SHP77 (cell line): ENCODE results near the gene KLF3.

Experiments
- DNase-seq, 2 experiments: peaks; one replicate each; lab custom pipeline; 2025; lab: John Stamatoyannopoulos, UW

KLF3 gene

DNA sequence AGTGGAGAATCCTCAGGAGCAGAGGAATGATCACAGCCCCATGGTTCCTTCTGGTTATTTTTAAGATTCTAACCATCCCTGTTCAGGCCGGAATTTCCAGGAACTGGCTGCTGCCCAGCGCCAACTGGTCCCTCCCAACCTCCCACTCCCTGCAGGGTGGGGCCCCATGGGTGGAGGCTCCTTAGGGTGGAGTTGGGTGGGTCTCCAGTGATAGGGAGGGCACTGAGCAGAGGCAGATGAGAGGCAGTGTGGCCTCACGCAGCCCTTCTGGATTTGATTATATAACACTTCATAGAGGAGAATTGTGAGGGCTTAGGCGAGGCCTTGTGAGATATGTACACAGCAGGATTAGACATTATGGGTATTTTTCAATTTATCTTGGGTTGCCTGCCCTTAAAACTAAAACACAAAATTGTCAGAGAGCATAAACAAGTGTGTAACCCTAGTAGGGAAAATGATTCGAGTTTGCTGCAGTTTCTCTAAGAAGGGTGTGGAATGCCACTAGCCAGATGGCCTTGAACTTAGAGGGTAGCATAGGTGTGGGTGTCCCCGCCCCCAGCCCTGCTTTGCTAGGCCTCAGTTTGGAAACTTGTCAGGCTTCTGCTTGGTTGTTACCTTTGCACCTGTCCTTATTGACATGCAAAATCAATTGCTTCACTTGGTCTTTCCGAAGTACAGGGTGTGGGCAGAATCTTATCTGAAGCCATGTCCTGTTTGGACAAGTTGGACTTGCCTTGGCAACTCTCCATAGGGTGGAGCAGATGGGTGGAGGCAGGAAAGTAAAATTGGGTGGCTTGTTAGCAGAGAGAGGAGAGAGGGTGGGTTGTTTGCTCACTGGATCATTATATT lies 9.4 kb downstream of the KLF3 start:
- no peak for DNase-seq

GRCh38 chr4:38674258-38675144 lies 10.5 kb downstream of the KLF3 start:
- DNase-seq, result no peak

DNA sequence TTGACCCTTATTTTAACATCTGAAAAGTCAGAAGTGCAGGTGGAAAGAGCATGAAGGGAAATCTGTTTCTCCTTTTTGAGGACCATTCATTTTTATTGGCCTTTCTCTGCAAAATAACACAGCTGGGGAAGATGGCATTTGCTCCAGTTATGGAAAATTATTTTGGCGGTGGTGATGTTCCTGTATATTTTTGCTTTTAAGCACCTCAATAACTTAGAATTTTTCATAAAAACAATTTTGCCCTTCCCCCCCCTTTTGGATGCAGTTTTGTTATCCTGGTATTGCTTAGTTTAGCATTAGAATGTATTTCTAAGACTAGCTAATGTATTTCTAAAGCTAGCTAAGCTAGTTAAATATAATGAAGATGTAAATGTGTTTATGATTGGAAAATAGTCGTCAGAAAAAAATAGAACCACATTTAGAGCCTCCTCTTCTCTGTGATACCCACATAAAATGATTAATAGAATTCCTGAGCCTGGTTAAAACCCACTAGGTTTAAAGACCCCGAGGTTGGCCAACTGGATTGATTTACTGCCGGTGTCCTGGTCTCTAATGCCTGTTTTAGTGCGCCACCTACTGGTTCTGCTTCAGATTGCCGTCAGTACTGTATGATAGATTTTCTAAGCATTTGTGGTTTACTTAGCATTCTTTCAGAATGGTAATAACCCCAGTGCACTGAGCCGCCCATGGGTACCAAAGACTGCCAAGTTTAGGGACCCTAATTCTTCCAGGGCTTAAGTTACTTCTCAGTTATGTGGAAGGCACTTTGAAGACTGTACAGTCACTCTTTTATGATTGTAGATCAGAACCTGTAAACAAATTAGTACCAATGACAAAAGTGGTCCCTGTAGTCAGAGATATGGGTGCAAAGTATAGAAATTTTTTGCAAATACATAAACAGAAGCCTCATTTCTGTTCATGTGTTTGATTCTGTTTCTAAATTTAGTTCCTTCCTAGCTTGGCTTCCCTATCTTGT lies 11.4 kb downstream of the KLF3 start:
- DNase-seq, result no peak

DNA sequence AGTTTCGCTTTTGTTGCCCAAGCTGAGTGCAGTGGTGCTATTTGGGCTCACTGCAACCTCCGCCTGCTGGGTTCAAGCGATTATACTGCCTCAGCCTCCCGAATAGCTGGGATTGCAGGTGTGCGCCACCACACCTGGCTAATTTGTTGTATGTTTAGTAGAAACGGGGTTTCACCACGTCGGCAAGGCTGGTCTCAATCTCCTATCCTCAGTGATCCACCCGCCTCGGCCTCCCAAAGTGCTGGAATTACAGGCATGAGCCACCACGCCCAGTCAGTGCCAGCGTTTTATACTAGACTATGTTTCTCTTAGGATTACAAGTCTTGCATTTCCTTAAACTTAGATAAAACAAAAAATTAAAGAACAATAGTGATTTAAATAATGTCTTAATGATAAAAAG lies 13.0 kb downstream of the KLF3 start:
- DNase-seq, result no peak

- no peak for DNase-seq
These were observed 13.4 kb downstream of the KLF3 start for GRCh38 chr4:38677441-38677840.

- DNase-seq, result no peak
These were observed 14.1 kb downstream of the KLF3 start for GRCh38 chr4:38678078-38678477.

DNA sequence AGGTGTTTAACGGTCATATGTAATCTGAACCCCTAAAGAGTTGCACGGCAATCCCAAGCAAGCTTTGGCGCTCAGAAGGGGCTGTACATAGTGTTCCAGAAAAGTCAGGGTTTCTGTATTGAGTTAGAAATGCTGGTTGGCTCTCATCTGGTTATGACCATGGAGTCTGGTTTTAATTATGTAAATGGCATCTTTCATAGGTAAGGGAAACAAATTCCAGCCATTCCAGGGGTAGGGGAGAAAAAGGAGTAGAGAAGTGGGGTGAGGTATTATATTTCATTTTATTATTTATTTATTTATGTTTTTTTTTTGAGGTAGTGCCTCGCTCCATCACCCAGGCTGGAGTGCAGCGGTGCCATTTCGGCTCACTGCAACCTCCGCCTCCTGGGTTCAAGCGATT lies 15.9 kb downstream of the KLF3 start:
- no peak for DNase-seq

DNA sequence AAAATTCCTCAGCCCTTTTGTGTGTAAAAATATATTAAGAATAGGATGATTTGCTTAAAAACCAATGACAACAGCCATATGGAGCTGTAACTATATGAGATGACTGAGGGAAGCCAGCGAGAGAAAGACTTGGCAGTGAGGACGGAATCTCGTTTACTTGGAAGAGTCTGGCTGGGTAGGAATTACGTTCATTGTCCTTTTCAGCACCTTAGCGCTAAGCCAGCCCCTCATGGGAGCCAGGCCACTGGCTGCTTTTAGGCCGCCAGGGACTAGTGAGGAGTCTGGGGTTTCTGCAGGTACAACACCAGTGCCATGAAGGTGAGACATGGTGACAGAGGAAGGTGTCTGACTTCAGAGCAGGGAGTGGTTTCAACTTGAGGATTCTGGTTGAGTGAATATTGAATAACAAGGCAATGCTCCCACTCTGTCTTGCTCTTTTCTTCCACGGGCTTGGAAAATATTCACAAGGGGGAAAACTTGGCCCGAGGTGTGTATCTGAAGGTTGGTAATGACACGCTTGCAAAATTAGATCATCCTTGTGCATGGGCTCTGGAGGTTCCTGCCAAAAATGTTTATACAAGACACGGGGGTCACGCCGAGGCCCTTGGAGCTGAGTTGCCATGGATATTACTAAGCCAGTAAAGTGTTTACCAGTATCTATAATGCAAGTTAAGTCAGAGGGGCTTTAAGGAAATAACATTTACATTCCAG lies 17.4 kb downstream of the KLF3 start:
- no peak for DNase-seq

DNA sequence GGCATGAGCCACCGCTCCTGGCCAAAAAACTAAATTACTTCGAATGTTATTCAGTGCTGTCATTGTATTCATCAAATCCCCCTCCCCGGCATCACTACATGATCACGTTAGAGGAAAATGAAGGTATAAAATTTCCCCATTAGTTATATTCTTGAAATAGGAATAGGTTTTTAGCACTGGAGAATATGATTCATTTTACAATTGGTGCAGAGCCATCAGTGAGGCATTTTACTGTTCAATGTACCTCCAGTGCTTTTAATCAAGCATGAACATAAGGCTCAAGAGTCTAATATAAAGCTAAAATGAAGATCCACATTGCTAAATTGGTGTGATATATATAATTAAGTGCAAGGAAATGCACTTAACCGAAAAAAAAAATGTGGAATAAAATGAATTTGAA lies 18.3 kb downstream of the KLF3 start:
- DNase-seq, result no peak

GRCh38 chr4:38683276-38683675 lies 19.3 kb downstream of the KLF3 start:
- DNase-seq, result no peak

GRCh38 chr4:38684271-38684670 lies 20.3 kb downstream of the KLF3 start:
- no peak for DNase-seq

DNA sequence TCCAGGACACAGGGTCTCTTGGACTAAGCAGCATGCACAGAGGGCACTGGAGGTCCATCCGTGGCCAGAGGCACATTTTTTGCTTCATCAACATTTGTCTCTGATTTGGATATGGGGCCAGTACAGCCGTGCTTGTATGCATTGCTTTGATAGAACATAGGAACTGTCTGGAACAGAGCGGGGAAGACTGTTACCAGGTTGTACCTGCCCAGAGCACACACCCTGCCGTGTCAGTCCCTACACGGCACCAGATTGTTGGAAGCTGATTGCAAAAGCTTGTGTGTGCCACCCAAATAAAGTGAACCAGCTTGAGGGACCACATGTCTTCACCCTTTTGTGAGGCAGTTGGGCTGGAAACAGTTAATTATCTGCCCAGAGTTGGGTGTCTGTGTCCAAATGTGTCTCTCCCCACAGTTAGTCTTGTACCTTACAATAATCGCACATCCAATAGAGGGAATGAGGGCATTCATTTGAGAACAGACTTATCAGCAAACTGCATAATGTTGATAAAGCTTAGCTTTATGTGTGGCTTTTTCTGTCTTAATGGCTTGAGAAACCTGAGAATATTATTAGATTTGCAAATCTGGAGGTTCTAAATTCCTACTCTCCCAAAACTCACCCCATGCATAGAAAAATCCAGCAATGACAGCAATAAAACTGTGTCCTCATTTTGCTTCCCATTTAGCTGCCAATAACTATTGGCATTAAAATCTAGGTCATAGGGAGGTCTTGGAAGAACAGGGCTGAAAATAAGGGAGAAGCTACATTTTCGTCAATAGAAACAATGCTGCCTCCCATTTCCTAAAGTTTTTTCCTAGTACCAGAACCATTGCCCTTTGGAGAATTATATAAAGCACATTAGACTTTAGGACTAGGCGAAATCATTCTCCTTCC lies 21.2 kb downstream of the KLF3 start:
- DNase-seq, result no peak

DNA sequence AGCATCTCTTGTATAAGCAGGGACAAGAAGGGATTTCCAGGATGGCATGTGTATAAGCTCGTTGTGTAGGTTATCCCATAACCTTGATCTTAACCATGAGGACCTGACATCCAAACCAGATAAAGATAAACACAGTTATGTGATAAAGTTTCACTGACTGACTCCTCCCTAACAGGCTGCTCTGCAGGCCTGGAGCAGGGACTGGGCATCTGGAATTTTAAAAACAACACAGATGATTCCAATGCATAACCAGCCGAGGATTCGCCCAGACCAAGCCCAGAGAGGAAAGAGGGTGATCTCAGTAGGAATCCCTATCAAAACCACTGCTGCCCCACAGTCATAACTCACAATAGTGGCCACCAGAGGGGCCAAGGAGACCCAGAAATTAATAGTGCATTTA lies 22.7 kb downstream of the KLF3 start:
- no peak for DNase-seq

DNA sequence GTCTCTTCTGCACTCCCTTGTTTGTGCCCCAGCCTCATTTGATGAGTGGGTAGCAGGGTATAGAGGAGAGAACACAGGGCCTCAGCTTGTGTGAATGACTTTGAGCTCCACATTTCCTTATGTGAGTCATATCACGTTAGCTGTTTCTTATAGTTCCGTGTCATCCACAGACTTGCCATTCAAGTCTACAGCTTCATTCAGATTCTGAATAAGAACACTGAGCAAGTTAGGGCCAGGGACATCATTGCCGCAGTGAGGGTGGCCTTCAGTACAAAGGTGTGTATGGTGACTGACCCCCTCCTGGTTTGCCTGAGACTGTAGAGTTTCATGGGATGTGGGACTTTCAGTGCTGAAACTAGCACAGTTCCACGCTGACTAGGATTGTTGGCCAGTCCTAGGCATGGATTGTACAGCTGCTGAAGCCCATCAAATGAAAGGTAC lies 23.6 kb downstream of the KLF3 start:
- no peak for DNase-seq

- DNase-seq, result no peak
These were observed 24.8 kb downstream of the KLF3 start for GRCh38 chr4:38688676-38689355.

DNA sequence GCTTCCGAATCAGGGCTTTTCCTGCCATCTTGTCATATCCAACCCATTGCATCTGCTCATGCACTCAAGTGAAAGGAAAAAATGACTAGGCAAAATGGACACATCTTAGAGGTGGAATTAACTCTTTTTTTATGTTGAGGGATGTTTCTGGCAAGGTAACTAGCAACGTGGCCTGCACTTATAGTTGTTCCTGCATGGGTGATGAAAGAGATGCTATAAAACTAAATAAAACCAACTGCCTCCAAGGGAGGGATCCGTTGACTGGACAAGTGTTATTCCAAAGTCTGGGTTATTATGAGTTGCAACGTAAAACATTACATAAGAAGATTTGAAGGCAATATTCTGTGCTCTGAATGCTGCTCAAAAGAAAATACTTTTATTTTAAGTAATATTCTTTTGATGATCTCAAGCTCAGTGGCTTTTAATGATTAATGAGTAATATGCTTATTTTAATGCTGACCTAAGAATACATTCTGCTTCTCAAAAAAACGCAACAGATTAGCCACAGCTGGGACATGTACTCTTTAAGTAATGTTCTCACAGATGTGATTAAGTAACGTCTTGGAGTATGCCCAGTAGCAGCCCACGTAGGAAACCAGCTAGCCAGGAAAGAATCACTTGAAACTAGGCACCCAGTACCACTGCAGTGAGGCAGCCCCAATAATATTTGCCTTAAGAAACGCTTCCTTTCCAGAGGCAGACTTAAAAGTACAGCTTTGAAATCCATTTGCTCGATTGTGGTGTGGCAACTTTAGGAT lies 27.4 kb downstream of the KLF3 start:
- DNase-seq, result no peak

DNA sequence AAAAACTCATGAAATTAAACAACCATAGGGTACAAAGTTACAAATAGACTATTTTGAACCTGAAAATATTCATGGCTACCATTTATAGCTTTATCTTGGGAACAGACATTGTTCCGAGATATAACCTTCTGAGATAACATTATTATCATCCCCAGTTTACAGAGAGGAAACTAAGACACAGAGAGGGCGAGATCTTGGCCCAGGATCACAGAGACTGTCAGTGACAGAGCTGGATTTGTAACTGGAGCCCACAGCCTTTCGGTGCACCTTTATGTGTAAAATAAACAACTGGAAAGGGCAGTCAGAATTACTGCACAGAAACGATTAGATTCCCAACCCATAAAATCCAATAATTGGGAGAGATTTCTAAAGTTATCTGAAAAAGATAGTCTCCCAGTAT lies 28.4 kb downstream of the KLF3 start:
- DNase-seq, result no peak

DNA sequence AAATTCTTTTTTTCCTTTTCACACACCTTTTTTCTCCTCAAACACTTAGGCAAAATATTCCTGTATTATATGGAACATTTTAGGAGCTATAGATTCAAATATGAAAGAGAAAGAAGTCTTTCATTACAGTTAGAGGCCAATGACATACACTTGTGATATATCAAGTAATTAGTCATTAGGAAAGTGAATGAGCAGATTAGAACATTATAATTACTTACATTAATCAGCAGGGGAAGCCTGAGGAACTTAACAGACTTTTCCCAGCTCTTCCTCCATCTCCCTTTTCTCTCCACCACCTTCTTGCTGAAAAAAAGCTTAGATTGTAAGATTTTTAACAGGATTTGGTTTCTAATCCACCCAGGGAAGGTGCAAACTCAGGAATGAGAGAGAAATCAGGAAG lies 29.6 kb downstream of the KLF3 start:
- DNase-seq, result no peak

DNA sequence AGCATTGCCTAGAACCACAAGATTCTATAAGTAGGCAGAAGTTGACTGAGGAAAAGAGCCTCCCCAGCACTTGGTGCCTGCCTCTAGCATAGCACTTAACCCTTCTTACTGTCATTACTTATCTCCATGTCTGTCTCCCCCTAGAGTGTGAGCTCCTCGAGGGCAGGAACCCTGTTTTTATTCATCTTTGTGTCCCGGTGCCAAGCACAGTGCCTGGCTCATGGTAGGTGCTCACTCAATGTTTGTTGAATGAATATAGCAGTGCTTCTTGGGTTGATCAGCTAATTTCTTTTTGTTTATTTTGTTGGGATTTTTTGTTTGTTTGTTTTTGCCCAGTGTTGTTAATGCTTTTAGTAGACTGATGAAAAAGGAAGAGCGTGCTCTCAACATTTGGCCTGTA lies 30.3 kb downstream of the KLF3 start:
- DNase-seq, result no peak
